Measurements from ENCODE around the gene AP5Z1. TPM values are rescaled to one million over a fixed set of nuclear protein-coding genes. Genes with fewer than 3 reads are reported as not detected.
A peak's percentile ranks its signal among the peaks of the same experiment; 100 is the strongest.
"Not testable (repeated sequence)": the region's sequence is repeated elsewhere in the genome, so short reads cannot be mapped to it uniquely, and the experiment has no call there.

AP5Z1 gene
- total RNA-seq, 1 donor from 2014 or later: 59.7 TPM

DNA sequence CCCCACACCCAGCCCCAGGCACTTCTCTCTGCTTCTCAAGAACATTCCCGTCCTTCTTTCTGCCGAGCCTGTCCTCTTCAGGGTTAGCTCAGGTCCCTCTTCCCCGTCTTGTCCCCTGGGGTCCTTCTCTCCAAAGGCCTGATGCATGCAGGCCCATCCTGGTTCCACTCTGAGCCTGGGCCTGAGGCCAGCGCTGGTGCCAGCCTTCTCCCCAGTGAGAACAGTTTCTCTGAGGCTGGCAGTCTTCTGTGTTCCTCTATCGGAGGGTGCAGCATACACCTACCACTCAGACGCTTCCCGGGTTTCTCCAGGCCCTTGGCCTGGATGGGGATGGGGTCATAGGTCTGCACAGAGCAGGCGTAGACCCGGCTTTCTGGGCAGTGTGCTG is 14.6 kb downstream of the AP5Z1 start:
- Mint-ChIP-seq H3K36me3 (ENCODE audit: low read depth) (peaks cover 20% of the 10 kb centered on the region), H3K9me3 (ENCODE audit: low read depth) (no peaks in the 10 kb centered on the region), H3K4me1 (ENCODE audit: low read depth) (no peaks in the 10 kb centered on the region), H3K27me3 (ENCODE audit: low read depth) (no peaks in the 10 kb centered on the region), H3K27ac (ENCODE audit: unreplicated experiment) (no peak overlapping the region), H3K4me3 (ENCODE audit: unreplicated experiment) (no peak overlapping the region)
- no peak for DNase-seq (ENCODE audit: low spot score)
- TF ChIP-seq CTCF (IDR thresholded peaks at IDR 0.05): no peak

DNA sequence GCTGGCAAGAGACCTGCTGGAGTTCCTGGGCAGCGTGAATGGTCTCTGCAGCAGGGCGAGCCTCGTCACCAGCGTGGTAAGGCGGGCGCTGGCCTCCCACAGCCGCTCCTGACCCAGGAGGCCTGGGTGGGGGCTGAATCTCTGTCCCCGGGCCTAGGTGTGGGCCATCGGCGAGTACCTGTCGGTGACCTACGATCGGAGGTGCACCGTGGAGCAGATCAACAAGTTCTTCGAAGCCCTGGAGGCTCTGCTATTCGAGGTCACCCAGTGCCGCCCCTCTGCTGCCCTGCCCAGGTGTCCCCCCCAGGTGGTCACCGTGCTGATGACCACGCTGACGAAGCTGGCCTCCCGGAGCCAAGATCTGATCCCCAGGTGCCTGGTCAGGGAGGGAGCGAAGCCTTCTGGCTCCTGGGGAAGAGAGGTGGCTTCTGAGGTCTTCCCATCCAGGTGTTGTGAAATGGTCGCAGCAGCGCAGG is 15.1 kb downstream of the AP5Z1 start:
- no peak for TF ChIP-seq CTCF (IDR thresholded peaks at IDR 0.05)
- no peak overlapping the region for H3K4me3 Mint-ChIP-seq (ENCODE audit: unreplicated experiment)
- no peaks in the 10 kb centered on the region for H3K27me3 Mint-ChIP-seq (ENCODE audit: low read depth)
- H3K36me3 Mint-ChIP-seq (ENCODE audit: low read depth): peaks cover 20% of the 10 kb centered on the region
- no peak for DNase-seq (ENCODE audit: low spot score)
- H3K4me1 Mint-ChIP-seq (ENCODE audit: low read depth): no peaks in the 10 kb centered on the region
- H3K27ac Mint-ChIP-seq (ENCODE audit: unreplicated experiment): no peak overlapping the region
- H3K9me3 Mint-ChIP-seq (ENCODE audit: low read depth): no peaks in the 10 kb centered on the region

GRCh38 chr7:4791101-4791737 is 15.8 kb downstream of the AP5Z1 start:
- Mint-ChIP-seq H3K4me1 (ENCODE audit: low read depth) (no peaks in the 10 kb centered on the region), H3K27ac (ENCODE audit: unreplicated experiment) (no peak overlapping the region), H3K27me3 (ENCODE audit: low read depth) (no peaks in the 10 kb centered on the region), H3K36me3 (ENCODE audit: low read depth) (peaks cover 20% of the 10 kb centered on the region), H3K4me3 (ENCODE audit: unreplicated experiment) (no peak overlapping the region), H3K9me3 (ENCODE audit: low read depth) (no peaks in the 10 kb centered on the region)
- TF ChIP-seq CTCF (IDR thresholded peaks at IDR 0.05): no peak
- no peak for DNase-seq (ENCODE audit: low spot score)

- Mint-ChIP-seq H3K27me3 (ENCODE audit: low read depth) (no peaks in the 10 kb centered on the region), H3K4me1 (ENCODE audit: low read depth) (no peaks in the 10 kb centered on the region), H3K36me3 (ENCODE audit: low read depth) (peaks cover 20% of the 10 kb centered on the region), H3K27ac (ENCODE audit: unreplicated experiment) (no peak overlapping the region), H3K9me3 (ENCODE audit: low read depth) (no peaks in the 10 kb centered on the region), H3K4me3 (ENCODE audit: unreplicated experiment) (no peak overlapping the region)
- DNase-seq (ENCODE audit: low spot score): no peak
- peak; percentile 78 for TF ChIP-seq CTCF (IDR thresholded peaks at IDR 0.05)
Observed at GRCh38 chr7:4791738-4792536, 16.5 kb downstream of the AP5Z1 start.

GRCh38 chr7:4792537-4793126 is 17.2 kb downstream of the AP5Z1 start:
- H3K36me3 Mint-ChIP-seq (ENCODE audit: low read depth): peaks cover 19% of the 10 kb centered on the region
- H3K27me3 Mint-ChIP-seq (ENCODE audit: low read depth): no peaks in the 10 kb centered on the region
- DNase-seq (ENCODE audit: low spot score): no peak
- H3K27ac Mint-ChIP-seq (ENCODE audit: unreplicated experiment): no peak overlapping the region
- H3K4me1 Mint-ChIP-seq (ENCODE audit: low read depth): no peaks in the 10 kb centered on the region
- no peaks in the 10 kb centered on the region for H3K9me3 Mint-ChIP-seq (ENCODE audit: low read depth)
- no peak overlapping the region for H3K4me3 Mint-ChIP-seq (ENCODE audit: unreplicated experiment)
- TF ChIP-seq CTCF (IDR thresholded peaks at IDR 0.05): no peak

DNA sequence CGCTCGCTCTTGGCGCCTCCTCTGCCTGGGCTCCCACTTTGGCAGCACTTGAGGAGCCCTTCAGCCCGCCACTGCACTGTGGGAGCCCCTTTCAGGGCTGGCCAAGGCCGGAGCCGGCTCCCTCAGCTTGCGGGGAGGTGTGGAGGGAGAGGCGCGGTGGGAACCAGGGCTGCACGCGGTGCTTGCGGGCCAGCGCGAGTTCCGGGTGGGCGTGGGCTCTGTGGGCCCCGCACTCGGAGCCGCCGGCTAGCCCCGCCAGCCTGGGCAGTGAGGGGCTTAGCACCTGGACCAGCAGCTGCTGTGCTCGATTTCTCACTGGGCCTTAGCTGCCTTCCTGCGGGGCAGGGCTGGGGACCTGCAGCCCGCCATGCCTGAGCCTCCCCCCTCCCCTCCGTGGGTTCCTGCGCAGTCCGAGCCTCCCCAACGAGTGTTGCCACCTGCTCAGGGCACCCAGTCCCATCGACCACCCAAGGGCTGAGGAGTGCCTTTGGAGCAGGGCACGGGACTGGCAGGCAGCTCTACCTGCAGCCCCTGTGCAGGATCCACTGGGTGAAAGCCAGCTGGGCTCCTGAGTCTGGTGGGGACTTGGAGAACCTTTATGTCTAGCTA is 18.1 kb downstream of the AP5Z1 start:
- not testable (repeated sequence) for H3K4me1 Mint-ChIP-seq (ENCODE audit: low read depth); H3K4me3 Mint-ChIP-seq (ENCODE audit: unreplicated experiment); H3K27ac Mint-ChIP-seq (ENCODE audit: unreplicated experiment); H3K9me3 Mint-ChIP-seq (ENCODE audit: low read depth); H3K27me3 Mint-ChIP-seq (ENCODE audit: low read depth); DNase-seq (ENCODE audit: low spot score)
- peaks cover 17% of the 10 kb centered on the region for H3K36me3 Mint-ChIP-seq (ENCODE audit: low read depth)

GRCh38 chr7:4794171-4794570 is 18.7 kb downstream of the AP5Z1 start:
- H3K4me1 Mint-ChIP-seq (ENCODE audit: low read depth); H3K9me3 Mint-ChIP-seq (ENCODE audit: low read depth); H3K27ac Mint-ChIP-seq (ENCODE audit: unreplicated experiment); H3K4me3 Mint-ChIP-seq (ENCODE audit: unreplicated experiment); DNase-seq (ENCODE audit: low spot score); H3K27me3 Mint-ChIP-seq (ENCODE audit: low read depth): not testable (repeated sequence)
- H3K36me3 Mint-ChIP-seq (ENCODE audit: low read depth): peaks cover 16% of the 10 kb centered on the region
